ENCODE data around the gene ZNF277. TPM values are rescaled to one million over a fixed set of nuclear protein-coding genes. Genes with fewer than 3 reads are reported as not detected.
"Not testable (repeated sequence)": the region's sequence is repeated elsewhere in the genome, so short reads cannot be mapped to it uniquely, and the experiment has no call there.

The ZNF277 gene
- total and polyA plus RNA-seq, 10 of the 15 experiments (the other 5 are each of a cell fraction or from before 2014, with no cell fraction given) = 10.6 to 33.9 (median 22.0) TPM

DNA sequence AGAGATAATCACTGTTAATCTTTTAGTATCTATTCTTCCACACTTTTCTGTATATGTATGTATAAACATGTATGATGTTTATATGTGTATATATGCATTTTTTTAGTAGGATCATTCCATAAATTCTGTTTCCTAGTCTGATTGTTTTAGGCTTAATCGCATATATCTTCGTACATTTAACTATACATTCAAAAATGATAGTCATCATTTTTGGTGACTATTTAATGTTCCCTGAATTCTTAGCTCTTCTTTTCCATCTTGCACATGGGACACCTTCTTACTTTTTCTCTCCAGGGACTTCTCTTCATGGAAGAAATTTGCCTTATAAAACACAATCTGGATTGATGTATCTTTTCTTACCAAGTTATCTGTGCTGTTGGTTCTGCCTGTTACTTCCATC is 42.1 kb downstream of the ZNF277 start (continued):
- TF ChIP-seq, protein P1, sequence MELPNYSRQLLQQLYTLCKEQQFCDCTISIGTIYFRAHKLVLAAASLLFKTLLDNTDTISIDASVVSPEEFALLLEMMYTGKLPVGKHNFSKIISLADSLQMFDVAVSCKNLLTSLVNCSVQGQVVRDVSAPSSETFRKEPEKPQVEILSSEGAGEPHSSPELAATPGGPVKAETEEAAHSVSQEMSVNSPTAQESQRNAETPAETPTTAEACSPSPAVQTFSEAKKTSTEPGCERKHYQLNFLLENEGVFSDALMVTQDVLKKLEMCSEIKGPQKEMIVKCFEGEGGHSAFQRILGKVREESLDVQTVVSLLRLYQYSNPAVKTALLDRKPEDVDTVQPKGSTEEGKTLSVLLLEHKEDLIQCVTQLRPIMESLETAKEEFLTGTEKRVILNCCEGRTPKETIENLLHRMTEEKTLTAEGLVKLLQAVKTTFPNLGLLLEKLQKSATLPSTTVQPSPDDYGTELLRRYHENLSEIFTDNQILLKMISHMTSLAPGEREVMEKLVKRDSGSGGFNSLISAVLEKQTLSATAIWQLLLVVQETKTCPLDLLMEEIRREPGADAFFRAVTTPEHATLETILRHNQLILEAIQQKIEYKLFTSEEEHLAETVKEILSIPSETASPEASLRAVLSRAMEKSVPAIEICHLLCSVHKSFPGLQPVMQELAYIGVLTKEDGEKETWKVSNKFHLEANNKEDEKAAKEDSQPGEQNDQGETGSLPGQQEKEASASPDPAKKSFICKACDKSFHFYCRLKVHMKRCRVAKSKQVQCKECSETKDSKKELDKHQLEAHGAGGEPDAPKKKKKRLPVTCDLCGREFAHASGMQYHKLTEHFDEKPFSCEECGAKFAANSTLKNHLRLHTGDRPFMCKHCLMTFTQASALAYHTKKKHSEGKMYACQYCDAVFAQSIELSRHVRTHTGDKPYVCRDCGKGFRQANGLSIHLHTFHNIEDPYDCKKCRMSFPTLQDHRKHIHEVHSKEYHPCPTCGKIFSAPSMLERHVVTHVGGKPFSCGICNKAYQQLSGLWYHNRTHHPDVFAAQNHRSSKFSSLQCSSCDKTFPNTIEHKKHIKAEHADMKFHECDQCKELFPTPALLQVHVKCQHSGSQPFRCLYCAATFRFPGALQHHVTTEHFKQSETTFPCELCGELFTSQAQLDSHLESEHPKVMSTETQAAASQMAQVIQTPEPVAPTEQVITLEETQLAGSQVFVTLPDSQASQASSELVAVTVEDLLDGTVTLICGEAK (IDR thresholded peaks at IDR 0.05; ENCODE audit: borderline replicate concordance) = no peak
- TF ChIP-seq SP1 (IDR thresholded peaks at IDR 0.05; ENCODE audit: low read depth, low read length) = no peak
- no peak for TF ChIP-seq SRF (IDR thresholded peaks at IDR 0.05; ENCODE audit: low read depth in 2 of 2, low read length in 2 of 2)
- TF ChIP-seq, protein P2, sequence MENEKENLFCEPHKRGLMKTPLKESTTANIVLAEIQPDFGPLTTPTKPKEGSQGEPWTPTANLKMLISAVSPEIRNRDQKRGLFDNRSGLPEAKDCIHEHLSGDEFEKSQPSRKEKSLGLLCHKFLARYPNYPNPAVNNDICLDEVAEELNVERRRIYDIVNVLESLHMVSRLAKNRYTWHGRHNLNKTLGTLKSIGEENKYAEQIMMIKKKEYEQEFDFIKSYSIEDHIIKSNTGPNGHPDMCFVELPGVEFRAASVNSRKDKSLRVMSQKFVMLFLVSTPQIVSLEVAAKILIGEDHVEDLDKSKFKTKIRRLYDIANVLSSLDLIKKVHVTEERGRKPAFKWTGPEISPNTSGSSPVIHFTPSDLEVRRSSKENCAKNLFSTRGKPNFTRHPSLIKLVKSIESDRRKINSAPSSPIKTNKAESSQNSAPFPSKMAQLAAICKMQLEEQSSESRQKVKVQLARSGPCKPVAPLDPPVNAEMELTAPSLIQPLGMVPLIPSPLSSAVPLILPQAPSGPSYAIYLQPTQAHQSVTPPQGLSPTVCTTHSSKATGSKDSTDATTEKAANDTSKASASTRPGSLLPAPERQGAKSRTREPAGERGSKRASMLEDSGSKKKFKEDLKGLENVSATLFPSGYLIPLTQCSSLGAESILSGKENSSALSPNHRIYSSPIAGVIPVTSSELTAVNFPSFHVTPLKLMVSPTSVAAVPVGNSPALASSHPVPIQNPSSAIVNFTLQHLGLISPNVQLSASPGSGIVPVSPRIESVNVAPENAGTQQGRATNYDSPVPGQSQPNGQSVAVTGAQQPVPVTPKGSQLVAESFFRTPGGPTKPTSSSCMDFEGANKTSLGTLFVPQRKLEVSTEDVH (IDR thresholded peaks at IDR 0.05; ENCODE audit: low read depth, partially characterized antibody) = no peak
- TF ChIP-seq MEF2A (IDR thresholded peaks at IDR 0.05; ENCODE audit: insufficient read depth, low read depth, low read length) = no peak
- TF ChIP-seq, protein P3, sequence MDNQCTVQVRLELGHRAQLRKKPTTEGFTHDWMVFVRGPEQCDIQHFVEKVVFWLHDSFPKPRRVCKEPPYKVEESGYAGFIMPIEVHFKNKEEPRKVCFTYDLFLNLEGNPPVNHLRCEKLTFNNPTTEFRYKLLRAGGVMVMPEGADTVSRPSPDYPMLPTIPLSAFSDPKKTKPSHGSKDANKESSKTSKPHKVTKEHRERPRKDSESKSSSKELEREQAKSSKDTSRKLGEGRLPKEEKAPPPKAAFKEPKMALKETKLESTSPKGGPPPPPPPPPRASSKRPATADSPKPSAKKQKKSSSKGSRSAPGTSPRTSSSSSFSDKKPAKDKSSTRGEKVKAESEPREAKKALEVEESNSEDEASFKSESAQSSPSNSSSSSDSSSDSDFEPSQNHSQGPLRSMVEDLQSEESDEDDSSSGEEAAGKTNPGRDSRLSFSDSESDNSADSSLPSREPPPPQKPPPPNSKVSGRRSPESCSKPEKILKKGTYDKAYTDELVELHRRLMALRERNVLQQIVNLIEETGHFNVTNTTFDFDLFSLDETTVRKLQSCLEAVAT (IDR thresholded peaks at IDR 0.05) = no peak

DNA sequence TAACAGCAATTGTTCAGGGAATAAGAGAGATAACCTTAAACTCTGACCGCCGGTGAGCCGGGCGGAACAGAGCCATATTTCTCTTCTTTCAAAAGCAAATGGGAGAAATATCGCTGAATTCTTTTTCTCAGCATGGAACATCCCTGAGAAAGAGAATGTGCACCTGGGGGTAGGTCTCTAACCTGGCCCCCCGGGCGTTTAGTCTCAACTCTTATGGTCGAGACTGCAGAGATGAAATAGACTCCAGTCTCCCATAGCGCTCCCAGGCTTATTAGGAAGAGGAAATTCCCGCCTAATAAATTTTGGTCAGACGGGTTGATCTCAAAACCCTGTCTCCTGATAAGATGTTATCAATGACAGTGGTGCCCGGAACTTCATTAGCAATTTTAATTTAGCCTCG is 43.5 kb downstream of the ZNF277 start:
- POLR2A ChIA-PET; H3K27ac ChIP-seq (ENCODE audit: control insufficient read depth, insufficient read depth); H3K4me1 ChIP-seq (ENCODE audit: control insufficient read depth, insufficient read depth, low read length); H3K4me3 ChIP-seq; H3K79me2 ChIP-seq (ENCODE audit: control insufficient read depth, insufficient read depth, low read length); ATAC-seq; H3K9me3 ChIP-seq (replicated peaks; ENCODE audit: control insufficient read depth, insufficient read depth, low read length); H3K36me3 ChIP-seq (ENCODE audit: control insufficient read depth in 2 of 2, insufficient read depth in 2 of 2, low read length in 1 of 2); RAD21 ChIA-PET (ENCODE audit: unreplicated experiment); H3K4me2 ChIP-seq (ENCODE audit: control insufficient read depth, insufficient read depth); intact Hi-C loops (cut with micrococcal nuclease; ENCODE audit: unreplicated experiment); CTCF ChIA-PET; H3K27me3 ChIP-seq (replicated peaks in 1 of 2; ENCODE audit: control insufficient read depth in 2 of 2, insufficient read depth in 2 of 2, low read length in 1 of 2); H2AFZ ChIP-seq (ENCODE audit: control insufficient read depth, low read depth, low read length); H3K9ac ChIP-seq (ENCODE audit: control insufficient read depth, insufficient read depth, low read length); in situ Hi-C loops (cut with MboI); FAIRE-seq; DNase-seq (ENCODE audit: low read depth, low spot score); BruUV-seq (replicated peaks); SMC1A ChIA-PET (ENCODE audit: uncharacterized antibody, unreplicated experiment); H4K20me1 ChIP-seq (ENCODE audit: control insufficient read depth, insufficient read depth): not testable (repeated sequence)
- WGBS (ENCODE audit: insufficient coverage, insufficient replicate concordance, low lambda C conversion rate, missing lambda C conversion rate) = 94% methylated on average over 12 of the region's 13 CpGs
